Measurements from ENCODE around the gene RFX2. TPM values are rescaled to one million over a fixed set of nuclear protein-coding genes. Genes with fewer than 3 reads are reported as not detected.

The RFX2 gene
- total RNA-seq, 1 donor from 2014 or later: 6.2 TPM

GRCh38 chr19:6058518-6059201 is 51.6 kb downstream of the RFX2 start:
- Histone ChIP-seq H3K4me3 (no peak overlapping the region), H3K27ac (no peak overlapping the region), H3K4me1 (no peaks in the 10 kb centered on the region), H2AFZ (replicated peaks) (no peak overlapping the region), H3F3A (ENCODE audit: low read depth) (no peaks in the 10 kb centered on the region), H3K9ac (no peak overlapping the region), H4K20me1 (ENCODE audit: low read depth) (no peaks in the 10 kb centered on the region), H3K9me3 (ENCODE audit: low read depth) (no peaks in the 10 kb centered on the region), H3K79me2 (ENCODE audit: low read depth) (no peaks in the 10 kb centered on the region), H3K27me3 (no peaks in the 10 kb centered on the region), H3K4me2 (no peak overlapping the region), H3K36me3 (no peaks in the 10 kb centered on the region)
- Mint-ChIP-seq H3K36me3 (peaks cover 48% of the 10 kb centered on the region), H3K27me3 (ENCODE audit: insufficient read depth, low read depth) (peaks cover 8% of the 10 kb centered on the region), H3K4me1 (peaks cover 50% of the 10 kb centered on the region), H3K9me3 (peaks cover 28% of the 10 kb centered on the region), H3K4me3 (no peak overlapping the region), H3K27ac (peak overlapping the region; percentile 25)
- DNase-seq (ENCODE audit: low spot score): no peak
- TF ChIP-seq EZH2 (IDR thresholded peaks at IDR 0.05) (no peak), EZH2phosphoT487 (IDR thresholded peaks at IDR 0.05) (no peak), CTCF (IDR thresholded peaks at IDR 0.05) (no peak)

GRCh38 chr19:6057651-6058517 is 52.4 kb downstream of the RFX2 start:
- H4K20me1 ChIP-seq (ENCODE audit: low read depth): no peaks in the 10 kb centered on the region
- no peak for DNase-seq (ENCODE audit: low spot score)
- no peak overlapping the region for H3K4me2 ChIP-seq
- peaks cover 47% of the 10 kb centered on the region for H3K36me3 Mint-ChIP-seq
- no peak for TF ChIP-seq EZH2 (IDR thresholded peaks at IDR 0.05)
- TF ChIP-seq CTCF (IDR thresholded peaks at IDR 0.05): no peak
- no peak for TF ChIP-seq EZH2phosphoT487 (IDR thresholded peaks at IDR 0.05)
- H3K27ac ChIP-seq: no peak overlapping the region
- H3K4me3 Mint-ChIP-seq: peak overlapping the region; percentile 36
- H3K27ac Mint-ChIP-seq: peak overlapping the region; percentile 82
- H3K4me3 ChIP-seq: no peak overlapping the region
- H3K4me1 Mint-ChIP-seq: peaks cover 47% of the 10 kb centered on the region
- no peaks in the 10 kb centered on the region for H3K79me2 ChIP-seq (ENCODE audit: low read depth)
- H3K9me3 ChIP-seq (ENCODE audit: low read depth): no peaks in the 10 kb centered on the region
- no peak overlapping the region for H3K9ac ChIP-seq
- no peaks in the 10 kb centered on the region for H3F3A ChIP-seq (ENCODE audit: low read depth)
- H3K36me3 ChIP-seq: no peaks in the 10 kb centered on the region
- H3K27me3 ChIP-seq: no peaks in the 10 kb centered on the region
- no peaks in the 10 kb centered on the region for H3K4me1 ChIP-seq
- peaks cover 33% of the 10 kb centered on the region for H3K9me3 Mint-ChIP-seq
- peaks cover 8% of the 10 kb centered on the region for H3K27me3 Mint-ChIP-seq (ENCODE audit: insufficient read depth, low read depth)
- H2AFZ ChIP-seq (replicated peaks): no peak overlapping the region

- Histone ChIP-seq H3K36me3 (no peaks in the 10 kb centered on the region), H3F3A (ENCODE audit: low read depth) (no peaks in the 10 kb centered on the region), H3K4me2 (no peak overlapping the region), H3K4me1 (no peaks in the 10 kb centered on the region), H3K9ac (no peak overlapping the region), H3K79me2 (ENCODE audit: low read depth) (no peaks in the 10 kb centered on the region), H4K20me1 (ENCODE audit: low read depth) (no peaks in the 10 kb centered on the region), H2AFZ (replicated peaks) (no peak overlapping the region), H3K27me3 (no peaks in the 10 kb centered on the region), H3K9me3 (ENCODE audit: low read depth) (no peaks in the 10 kb centered on the region), H3K27ac (no peak overlapping the region), H3K4me3 (no peak overlapping the region)
- H3K4me3 Mint-ChIP-seq: peak overlapping the region; percentile 36
- H3K27ac Mint-ChIP-seq: peak overlapping the region; percentile 82
- no peak for TF ChIP-seq EZH2 (IDR thresholded peaks at IDR 0.05)
- TF ChIP-seq EZH2phosphoT487 (IDR thresholded peaks at IDR 0.05): no peak
- TF ChIP-seq CTCF (IDR thresholded peaks at IDR 0.05): no peak
- no peak for DNase-seq (ENCODE audit: low spot score)
- H3K27me3 Mint-ChIP-seq (ENCODE audit: insufficient read depth, low read depth): peaks cover 8% of the 10 kb centered on the region
- H3K4me1 Mint-ChIP-seq: peaks cover 40% of the 10 kb centered on the region
- peaks cover 37% of the 10 kb centered on the region for H3K9me3 Mint-ChIP-seq
- peaks cover 44% of the 10 kb centered on the region for H3K36me3 Mint-ChIP-seq
Measured at GRCh38 chr19:6056801-6057650, 53.3 kb downstream of the RFX2 start.
